Ishikawa (cell line): Measurements from ENCODE around the gene ZNF662.

Source experiments
- CEBPB ChIP-seq: IDR thresholded peaks from 2 replicates; pipeline ENCODE4 v1.6.1; 2012
- CREB1 ChIP-seq: IDR thresholded peaks from 2 replicates; pipeline ENCODE4 v1.6.1; 2012; ENCODE audit warnings: low read depth
- FOXM1 ChIP-seq: IDR thresholded peaks from 2 replicates; pipeline ENCODE4 v1.6.1; 2012; ENCODE audit warnings: low read depth, borderline replicate concordance
- MAX ChIP-seq: IDR thresholded peaks from 2 replicates; pipeline ENCODE4 v1.6.1; 2012
- RAD21 ChIP-seq: IDR thresholded peaks from 2 replicates; pipeline ENCODE4 v1.6.1; 2012; ENCODE audit warnings: low read depth
- TAF1 ChIP-seq: IDR thresholded peaks from 2 replicates; pipeline ENCODE4 v1.6.1; 2012; ENCODE audit warnings: low read depth, mild to moderate bottlenecking
- TCF12 ChIP-seq: IDR thresholded peaks from 2 replicates; pipeline ENCODE4 v1.6.1; 2012; ENCODE audit warnings: low read depth
- TEAD4 ChIP-seq: IDR thresholded peaks from 2 replicates; pipeline ENCODE4 v1.6.1; 2012
- USF1 ChIP-seq: IDR thresholded peaks from 2 replicates; pipeline ENCODE4 v1.6.1; 2012
- YY1 ChIP-seq: IDR thresholded peaks from 2 replicates; pipeline ENCODE4 v1.6.1; 2012; ENCODE audit warnings: low read depth

- TF ChIP-seq MAX (no peak), TAF1 (no peak), CEBPB (no peak), TEAD4 (no peak), RAD21 (no peak), FOXM1 (no peak), TCF12 (no peak), YY1 (no peak), CREB1 (no peak), USF1 (no peak)
These were observed 58.3 kb downstream of the ZNF662 start for GRCh38 chr3:42964266-42964665.
